ENCODE measurements around the gene AMPD2. TPM values are rescaled to one million over a fixed set of nuclear protein-coding genes. Genes with fewer than 3 reads are reported as not detected.

Gene AMPD2
- total and polyA plus RNA-seq, 9 of the 15 experiments (the other 6 are each of a cell fraction or from before 2014, with no cell fraction given), result 2.0 to 77.7 (median 28.2) TPM

GRCh38 chr1:109613361-109614147, 6.1 kb upstream of the AMPD2 start (continued):
- no peak for TF ChIP-seq RERE (CRISPR knock-in tag; IDR thresholded peaks at IDR 0.05; ENCODE audit: borderline replicate concordance)
- TF ChIP-seq ZNF639 (CRISPR knock-in tag; conservative IDR thresholded peaks at IDR 0.05 in 1 of 2, IDR thresholded peaks at IDR 0.05 in 1 of 2), result no peak
- TF ChIP-seq THAP12 (CRISPR knock-in tag; IDR thresholded peaks at IDR 0.05), result no peak
